HG03378 (cell line): Measurements from ENCODE around the gene BANP.
A peak's percentile ranks its signal among the peaks of the same experiment; 100 is the strongest.
"Not testable (repeated sequence)": the region's sequence is repeated elsewhere in the genome, so short reads cannot be mapped to it uniquely, and the experiment has no call there.

Experiments used
- ATAC-seq: cut with Tn5 transposase; IDR thresholded peaks from one replicate; pipeline ENCODE4 v1.9.1; 2021; ENCODE audit warnings: mild to moderate bottlenecking, moderate library complexity; ENCODE audit not compliant: unreplicated experiment

Gene BANP

DNA sequence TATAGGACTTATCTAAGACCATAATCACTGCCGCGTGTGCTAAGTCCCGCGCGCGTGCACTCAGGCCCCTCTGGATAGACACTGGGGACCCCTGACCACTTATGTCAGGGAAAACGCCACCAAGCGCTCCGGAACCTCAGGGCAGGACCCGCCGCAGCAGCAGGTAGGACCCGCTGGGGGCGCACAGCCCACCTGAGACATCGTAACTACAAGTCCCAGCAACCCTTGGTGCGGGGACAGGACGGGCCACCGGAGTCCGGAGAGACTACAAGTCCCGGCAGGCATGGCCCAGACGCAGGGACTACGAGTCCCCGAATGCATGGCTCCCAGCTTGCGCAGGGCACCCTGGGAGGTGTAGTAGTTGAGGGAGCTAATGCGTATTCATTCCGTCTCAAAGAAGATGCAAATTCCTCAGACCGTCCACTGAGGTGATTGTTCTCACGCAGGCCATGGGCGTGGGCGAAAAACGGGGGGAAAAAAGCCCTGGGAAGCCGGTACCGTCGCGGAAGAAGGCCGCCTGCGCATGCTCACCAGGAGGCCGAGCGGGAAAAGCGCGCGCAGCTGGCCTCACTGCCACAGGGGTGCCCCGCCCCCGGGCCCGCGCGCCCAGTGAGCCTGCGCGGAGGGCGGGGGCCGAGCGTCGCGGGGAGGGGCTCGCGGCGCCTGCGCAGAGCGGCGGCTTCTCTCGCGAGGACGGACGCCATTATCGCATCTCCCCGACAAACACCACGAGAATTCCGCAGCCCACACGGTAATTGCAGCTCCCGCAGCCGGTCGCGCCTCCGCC, at the start of gene BANP:
BANP (plus strand) TSS at position 670 of the 787 bp plus-strand sequence. CDS start 23,682 bp downstream, outside the sequence.
- ATAC-seq, result peak; percentile 89

DNA sequence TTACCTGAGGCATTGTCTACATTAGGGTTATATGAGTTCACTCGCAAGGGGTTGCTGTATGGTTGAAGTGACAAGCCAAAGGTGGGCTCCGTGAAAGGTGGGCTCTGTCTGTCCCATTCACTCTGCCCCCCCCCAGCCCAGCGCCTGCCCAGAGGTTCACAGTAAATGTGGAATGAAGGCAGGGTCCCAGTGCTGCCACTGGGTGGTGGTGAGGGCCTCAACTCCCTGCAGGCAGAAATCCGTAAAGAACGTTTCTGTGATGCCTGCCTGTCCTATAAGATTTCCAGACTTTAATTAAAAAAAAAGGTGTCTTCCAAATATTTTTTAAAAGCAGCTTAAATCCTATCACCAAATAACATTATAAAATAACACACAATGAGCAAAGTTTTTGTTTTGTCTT, 46.3 kb upstream of the BANP start:
- ATAC-seq, result not testable (repeated sequence)

- not testable (repeated sequence) for ATAC-seq
These were observed 45.7 kb upstream of the BANP start for GRCh38 chr16:87905521-87905920.

DNA sequence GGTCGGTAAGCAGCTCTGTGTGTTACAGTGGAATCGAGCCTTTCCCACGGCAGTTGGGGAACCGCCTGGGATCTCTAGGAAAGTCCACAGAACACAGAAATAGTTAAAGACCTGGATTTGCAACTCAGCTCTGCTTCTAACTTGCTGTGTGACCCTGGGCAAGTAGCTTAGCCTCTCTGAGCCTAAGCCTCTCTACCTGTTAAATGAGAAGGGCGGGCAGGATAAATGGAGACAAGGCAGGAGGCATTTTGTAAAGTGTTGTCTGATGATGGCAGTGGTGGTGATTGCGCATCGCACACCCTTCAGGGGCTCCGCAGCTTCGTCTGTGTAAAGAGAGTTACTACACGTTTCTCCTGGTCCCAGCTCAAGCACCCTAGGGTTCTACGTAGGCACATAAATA, 43.1 kb upstream of the BANP start:
- ATAC-seq, result not testable (repeated sequence)

DNA sequence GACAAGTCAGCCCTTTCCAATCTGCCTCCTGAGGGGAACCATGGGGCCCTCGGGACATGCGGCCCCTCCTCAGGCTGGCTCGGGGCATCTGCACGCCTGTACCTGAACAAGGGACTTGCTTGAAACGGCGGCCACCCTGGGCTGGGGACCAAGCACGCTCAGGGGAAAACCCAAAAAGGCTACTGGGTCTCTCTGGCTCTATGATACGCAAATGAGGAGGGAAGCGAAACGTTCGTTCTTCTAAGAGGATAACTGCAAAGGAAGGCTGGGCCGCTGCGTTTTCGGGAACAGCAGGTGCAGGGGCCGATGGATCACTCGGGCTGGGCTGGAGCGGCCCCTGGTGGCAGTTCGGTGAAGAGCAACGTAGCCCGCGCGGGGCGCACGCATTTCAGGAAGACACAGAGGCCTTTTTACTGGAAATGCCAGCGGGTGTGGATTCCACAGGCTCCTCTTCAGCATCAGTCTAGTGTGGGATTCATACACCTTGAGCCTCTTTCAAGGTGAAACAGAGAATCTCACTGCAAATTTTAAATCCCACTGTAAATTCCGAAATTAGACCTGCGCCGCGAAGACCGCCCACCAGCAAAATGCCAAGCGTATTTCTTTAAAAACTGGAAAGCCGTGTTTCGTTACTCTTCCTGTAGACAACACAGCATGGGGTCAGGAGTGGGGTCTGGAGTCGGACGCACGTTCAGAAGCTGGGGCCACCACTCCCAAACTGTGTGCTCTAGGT, 41.9 kb upstream of the BANP start:
- ATAC-seq, result not testable (repeated sequence)

DNA sequence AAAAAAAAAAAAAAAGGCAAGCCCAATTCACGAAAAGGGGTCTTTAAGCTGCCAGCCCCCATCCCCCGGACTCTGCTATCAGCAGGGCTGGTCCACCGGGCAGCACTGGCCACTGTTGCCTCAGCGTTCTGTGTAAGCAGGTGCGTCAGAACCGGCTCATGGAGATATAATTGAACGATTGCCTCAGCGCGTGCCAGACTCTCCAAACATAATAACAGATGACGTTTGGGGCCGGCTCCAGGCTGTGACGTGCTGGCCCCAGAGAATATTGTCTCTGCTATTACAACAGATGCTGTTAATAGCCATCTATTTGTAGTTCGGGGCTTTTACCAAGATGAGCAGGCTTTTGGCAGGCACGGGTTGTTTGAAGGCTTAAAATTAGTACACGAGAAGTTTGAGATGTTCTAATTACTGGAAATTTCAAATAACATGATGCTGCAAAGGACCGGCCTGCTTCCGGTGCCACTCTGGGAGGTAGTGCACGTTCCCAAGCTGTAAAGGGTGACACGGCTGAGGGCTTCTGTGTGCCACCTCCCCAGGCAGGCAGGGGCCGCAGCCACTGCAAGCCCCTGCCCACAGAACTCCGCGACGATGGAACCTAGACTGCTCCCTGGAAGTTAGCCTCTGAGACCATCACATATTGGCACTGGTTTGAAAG, 40.0 kb upstream of the BANP start:
- not testable (repeated sequence) for ATAC-seq

GRCh38 chr16:87912691-87913090, 38.5 kb upstream of the BANP start:
- ATAC-seq, result not testable (repeated sequence)

- not testable (repeated sequence) for ATAC-seq
These were observed 37.1 kb upstream of the BANP start for GRCh38 chr16:87914021-87914725.

DNA sequence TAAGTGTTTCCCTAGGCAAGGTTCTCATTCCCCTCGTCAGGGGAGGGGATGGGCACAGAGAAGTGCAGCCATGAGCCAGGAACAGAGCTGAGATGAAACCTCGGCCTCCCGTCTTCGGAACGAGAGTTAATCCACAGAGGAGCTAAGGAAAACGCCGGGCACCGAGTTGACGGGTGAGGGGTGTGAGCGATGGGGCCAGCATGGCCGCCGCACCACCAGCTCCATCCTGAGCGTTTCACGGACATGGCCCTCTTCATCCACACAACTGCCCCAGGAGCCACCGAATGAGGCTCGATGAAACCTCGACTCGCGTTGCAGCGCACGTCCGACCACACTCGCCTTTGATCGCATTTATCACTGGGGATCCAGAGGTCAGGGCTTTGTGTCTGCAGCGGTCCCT, 36.4 kb upstream of the BANP start:
- ATAC-seq, result no peak

GRCh38 chr16:87917503-87917902, 33.7 kb upstream of the BANP start:
- no peak for ATAC-seq

DNA sequence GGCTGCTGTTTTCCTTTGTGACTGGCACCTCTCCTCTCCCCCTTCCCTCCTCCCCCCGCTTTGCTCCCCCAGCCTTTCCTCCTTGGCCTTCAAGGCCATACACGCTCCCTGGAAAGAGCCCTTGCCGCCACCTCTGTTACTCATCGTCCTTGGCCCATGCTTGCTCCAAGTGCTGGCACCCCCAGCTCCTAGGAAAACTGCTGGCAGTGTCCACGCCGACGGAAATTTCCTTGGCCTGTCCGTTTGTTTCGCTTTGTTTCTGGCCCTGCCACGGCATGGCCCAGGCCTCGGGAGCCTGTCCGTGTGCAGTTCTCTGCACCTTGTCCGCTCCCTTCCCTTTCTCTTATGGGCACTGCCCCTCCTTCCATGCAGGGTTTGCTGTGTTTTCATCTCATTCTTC, 32.9 kb upstream of the BANP start:
- ATAC-seq, result no peak

DNA sequence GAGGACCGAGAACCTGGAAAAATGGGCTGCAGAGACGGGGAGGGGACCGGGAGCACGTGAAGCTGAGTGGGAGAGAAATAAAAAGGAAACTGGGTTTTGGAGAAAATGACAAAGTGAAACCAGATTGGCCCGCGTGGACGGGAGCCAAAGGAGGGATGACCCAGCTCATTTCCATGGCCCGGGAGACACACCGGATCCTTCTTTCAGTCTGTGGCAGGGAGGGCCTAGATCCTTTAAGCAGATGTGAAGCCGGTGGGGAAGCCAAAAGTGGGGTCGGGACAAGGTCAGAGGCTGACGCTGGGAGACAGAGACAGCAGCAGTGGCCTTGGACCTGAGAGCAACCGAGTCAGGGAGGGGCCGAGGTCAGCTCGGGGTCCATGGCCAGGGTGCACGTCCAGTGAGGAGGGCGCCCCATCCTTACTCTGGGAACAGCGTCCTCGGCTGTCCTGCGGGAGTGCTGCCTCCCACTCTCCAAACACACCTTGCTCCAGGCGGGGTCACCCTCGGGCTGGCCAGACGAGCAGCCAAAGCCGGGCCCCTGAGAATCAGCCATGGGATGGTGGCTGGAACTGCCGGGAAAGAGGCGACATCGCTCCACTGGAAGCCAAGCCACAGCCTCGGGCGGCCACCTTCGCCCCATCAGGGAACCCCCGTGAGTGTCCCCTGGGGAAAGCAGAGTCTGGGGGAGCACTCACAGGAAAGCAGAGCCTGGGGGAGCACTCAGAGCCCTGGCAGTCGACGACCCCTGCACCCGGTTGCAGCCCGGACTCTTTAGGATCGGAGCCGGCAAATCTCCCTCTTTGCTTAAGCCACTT, 32.2 kb upstream of the BANP start:
- no peak for ATAC-seq

GRCh38 chr16:87919681-87919994, 31.6 kb upstream of the BANP start:
- no peak for ATAC-seq

DNA sequence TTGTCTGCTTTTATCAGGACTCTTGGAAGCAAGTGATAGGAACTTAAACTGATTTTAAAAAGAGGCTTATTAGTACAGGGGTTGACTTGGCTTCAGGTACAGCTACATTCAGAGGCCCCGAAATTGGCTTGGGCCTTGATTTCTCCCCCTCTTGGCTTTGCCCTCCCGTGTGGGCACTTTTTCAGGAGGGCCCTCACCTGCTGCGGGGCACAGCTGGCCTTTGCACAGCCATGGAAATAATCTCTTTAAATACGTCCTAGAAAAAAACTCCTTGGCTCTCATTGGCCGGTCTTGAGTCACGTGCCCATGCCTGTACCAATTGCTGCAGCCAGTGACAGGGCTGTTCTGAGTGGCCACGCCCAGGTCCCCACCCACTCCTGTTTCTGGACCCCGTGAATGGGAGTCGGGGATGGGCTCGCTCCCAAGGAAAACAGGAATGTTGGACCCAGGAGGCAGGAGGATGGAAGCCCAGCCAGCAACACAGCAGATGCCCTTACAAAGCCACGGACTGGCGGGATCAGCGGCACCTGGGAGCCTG, 29.9 kb upstream of the BANP start:
- ATAC-seq, result no peak

DNA sequence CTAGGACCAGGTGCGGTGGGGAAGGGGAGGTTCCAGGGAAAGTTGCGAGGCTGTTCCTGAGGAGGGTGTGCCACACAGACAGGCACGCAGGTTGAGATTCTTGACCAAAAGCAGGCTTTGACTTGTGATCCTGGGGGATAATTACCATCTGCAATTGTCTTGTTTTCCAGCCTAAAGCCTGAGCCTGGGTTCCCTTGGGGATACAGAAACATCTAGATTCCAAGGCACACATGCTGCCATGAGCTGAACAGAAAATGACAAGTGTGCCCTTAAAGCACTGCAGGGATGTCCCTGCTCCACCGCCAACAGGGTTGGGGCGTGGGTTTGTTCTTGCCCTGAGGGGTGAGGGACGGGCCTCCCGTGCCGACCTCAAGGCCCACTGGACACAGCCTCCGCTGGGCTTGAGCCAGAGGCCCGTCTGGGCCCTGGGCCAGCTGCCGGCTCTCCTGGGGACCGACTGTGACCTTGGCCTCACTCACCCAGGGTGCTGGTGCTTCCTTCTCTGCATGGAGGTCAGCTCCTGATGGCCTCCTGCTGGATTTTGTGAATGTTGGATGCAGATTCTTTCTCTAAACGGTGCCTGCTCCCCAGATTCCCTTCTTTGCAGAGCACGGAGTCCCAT, 28.9 kb upstream of the BANP start:
- no peak for ATAC-seq

GRCh38 chr16:87924041-87924810, 27.0 kb upstream of the BANP start:
- ATAC-seq, result no peak

DNA sequence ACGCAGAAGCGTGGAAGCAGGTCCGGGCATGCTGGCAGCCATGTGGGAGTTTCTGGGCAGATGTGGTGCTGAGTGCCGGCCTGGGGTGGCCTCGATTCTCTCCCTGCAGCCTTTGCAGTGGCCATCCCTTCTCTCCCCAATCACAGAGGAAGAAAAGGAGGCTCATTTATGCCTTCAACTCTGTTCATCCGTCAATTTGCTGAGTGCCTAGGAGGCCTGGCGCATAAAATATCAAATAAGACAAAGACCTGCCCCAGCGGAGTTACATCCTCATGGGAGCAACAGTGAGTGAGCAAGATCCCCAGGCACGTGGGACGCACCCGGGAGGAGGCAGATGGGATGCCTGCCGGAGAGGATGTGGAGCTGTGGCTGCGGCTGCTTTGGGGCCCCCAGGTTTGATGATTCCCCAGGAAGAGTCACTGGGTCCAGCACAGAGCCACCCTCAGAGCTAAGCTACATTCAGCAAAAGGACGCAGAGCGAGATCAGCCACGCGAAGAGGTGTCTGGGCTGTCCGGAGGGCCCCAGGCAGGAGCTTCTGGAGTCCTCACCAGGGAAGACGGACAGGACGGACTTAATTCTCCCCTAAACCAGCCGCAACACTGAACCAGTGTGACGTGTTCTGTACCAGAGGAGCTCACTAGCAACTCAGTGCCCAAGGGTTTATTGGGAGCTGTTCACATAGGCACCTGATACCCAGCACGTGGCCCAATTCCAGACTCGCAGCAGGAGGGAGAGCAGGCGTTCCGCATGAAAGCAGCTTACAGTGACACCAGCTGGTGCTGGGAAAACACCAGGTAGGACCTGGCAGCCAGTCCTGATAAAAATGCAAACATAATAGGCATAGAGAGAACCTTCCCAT, 26.2 kb upstream of the BANP start:
- no peak for ATAC-seq
